Measurements from ENCODE around the gene RTN4R. TPM values are rescaled to one million over a fixed set of nuclear protein-coding genes. Genes with fewer than 3 reads are reported as not detected.
"Not testable (repeated sequence)": the region's sequence is repeated elsewhere in the genome, so short reads cannot be mapped to it uniquely, and the experiment has no call there.

Gene RTN4R
- total and polyA plus RNA-seq, 2 experiments from 2014 or later: 10.6 to 38.4 TPM

DNA sequence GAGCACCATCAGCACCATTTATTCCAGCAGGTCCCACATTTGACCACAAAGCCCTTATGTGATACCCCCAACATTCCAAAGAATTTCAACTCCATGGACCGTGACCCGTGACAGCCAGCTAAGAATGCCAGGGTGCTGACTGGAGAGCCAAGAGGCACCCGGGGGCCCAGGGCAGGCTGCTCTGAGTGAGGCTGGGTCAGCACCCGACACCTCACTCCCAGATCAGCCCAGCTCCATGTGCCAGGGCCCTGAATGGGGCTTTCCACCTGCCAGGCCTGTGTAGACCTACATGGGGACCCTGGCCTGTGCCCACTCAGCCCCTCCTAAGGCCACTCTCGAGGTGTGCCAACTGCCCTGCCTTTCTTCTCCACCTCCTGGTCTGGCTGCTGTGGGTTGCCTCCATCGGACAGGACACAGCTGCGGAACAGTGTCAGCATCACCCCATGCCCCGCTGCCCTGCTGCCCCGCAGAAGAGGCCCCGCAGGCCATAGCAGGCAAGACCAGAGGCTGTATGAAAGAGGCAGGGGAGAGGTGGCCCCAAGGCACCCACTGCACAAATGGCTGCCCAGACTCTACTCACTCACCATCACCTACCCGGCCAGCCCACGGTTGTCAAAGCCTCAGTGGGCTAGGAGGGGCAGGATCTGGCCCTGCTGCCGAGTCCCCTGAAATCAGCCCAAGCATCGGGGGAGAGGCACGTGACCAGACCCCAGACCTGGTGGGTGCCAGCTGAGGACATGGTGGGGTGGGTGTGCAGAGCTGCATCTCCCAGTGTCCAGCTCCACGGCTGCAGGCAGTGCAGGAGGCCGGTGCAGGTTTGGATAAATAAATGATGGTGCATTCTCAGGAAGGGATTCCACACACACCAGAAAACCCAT lies 4.5 kb downstream of the RTN4R start:
- not testable (repeated sequence) for H3K4me1 Mint-ChIP-seq; H3K9me2 ChIP-seq (ENCODE audit: insufficient read depth); H3K9me3 Mint-ChIP-seq; H4K20me1 ChIP-seq (replicated peaks; ENCODE audit: insufficient read depth); H3K4me3 Mint-ChIP-seq; H3K79me2 ChIP-seq (replicated peaks; ENCODE audit: insufficient read depth); H3K4me1 ChIP-seq (ENCODE audit: insufficient read depth); H2AFZ ChIP-seq; H3F3A ChIP-seq (replicated peaks; ENCODE audit: low read depth); ATAC-seq; H3K27me3 Mint-ChIP-seq (ENCODE audit: insufficient read depth, low read depth, poor library complexity); H3K4me3 ChIP-seq; H3K27ac Mint-ChIP-seq; DNase-seq (ENCODE audit: low spot score); H3K36me3 Mint-ChIP-seq (ENCODE audit: low read depth); H3K36me3 ChIP-seq (ENCODE audit: insufficient read depth); H3K4me2 ChIP-seq; H3K27me3 ChIP-seq (ENCODE audit: insufficient read depth); H3K27ac ChIP-seq (ENCODE audit: low read depth)

- no peak overlapping the region for H2AFZ ChIP-seq
- no peak overlapping the region for H3K4me2 ChIP-seq
- H3K27ac ChIP-seq (ENCODE audit: low read depth): no peak overlapping the region
- H3K27me3 Mint-ChIP-seq (ENCODE audit: insufficient read depth, low read depth, poor library complexity): peaks cover 4% of the 10 kb centered on the region
- peaks cover 3% of the 10 kb centered on the region for H3K79me2 ChIP-seq (replicated peaks; ENCODE audit: insufficient read depth)
- H3K36me3 ChIP-seq (ENCODE audit: insufficient read depth): no peaks in the 10 kb centered on the region
- no peak for DNase-seq (ENCODE audit: low spot score)
- no peaks in the 10 kb centered on the region for H3K36me3 Mint-ChIP-seq (ENCODE audit: low read depth)
- no peak for ATAC-seq
- no peak overlapping the region for H3K27ac Mint-ChIP-seq
- no peaks in the 10 kb centered on the region for H3K27me3 ChIP-seq (ENCODE audit: insufficient read depth)
- no peak overlapping the region for H3K4me3 Mint-ChIP-seq
- no peaks in the 10 kb centered on the region for H3F3A ChIP-seq (replicated peaks; ENCODE audit: low read depth)
- H4K20me1 ChIP-seq (replicated peaks; ENCODE audit: insufficient read depth): no peaks in the 10 kb centered on the region; the same call in 1 of the 2 replicates
- peaks cover 3% of the 10 kb centered on the region; the same call in 1 of the 3 replicates for H3K4me1 Mint-ChIP-seq
- no peaks in the 10 kb centered on the region for H3K9me3 Mint-ChIP-seq
- no peaks in the 10 kb centered on the region for H3K9me2 ChIP-seq (ENCODE audit: insufficient read depth)
- H3K4me3 ChIP-seq: no peak overlapping the region
- no peaks in the 10 kb centered on the region for H3K4me1 ChIP-seq (ENCODE audit: insufficient read depth)
- no peak for TF ChIP-seq POLR2AphosphoS5 (IDR thresholded peaks at IDR 0.05; ENCODE audit: low read depth)
- TF ChIP-seq, protein P1, sequence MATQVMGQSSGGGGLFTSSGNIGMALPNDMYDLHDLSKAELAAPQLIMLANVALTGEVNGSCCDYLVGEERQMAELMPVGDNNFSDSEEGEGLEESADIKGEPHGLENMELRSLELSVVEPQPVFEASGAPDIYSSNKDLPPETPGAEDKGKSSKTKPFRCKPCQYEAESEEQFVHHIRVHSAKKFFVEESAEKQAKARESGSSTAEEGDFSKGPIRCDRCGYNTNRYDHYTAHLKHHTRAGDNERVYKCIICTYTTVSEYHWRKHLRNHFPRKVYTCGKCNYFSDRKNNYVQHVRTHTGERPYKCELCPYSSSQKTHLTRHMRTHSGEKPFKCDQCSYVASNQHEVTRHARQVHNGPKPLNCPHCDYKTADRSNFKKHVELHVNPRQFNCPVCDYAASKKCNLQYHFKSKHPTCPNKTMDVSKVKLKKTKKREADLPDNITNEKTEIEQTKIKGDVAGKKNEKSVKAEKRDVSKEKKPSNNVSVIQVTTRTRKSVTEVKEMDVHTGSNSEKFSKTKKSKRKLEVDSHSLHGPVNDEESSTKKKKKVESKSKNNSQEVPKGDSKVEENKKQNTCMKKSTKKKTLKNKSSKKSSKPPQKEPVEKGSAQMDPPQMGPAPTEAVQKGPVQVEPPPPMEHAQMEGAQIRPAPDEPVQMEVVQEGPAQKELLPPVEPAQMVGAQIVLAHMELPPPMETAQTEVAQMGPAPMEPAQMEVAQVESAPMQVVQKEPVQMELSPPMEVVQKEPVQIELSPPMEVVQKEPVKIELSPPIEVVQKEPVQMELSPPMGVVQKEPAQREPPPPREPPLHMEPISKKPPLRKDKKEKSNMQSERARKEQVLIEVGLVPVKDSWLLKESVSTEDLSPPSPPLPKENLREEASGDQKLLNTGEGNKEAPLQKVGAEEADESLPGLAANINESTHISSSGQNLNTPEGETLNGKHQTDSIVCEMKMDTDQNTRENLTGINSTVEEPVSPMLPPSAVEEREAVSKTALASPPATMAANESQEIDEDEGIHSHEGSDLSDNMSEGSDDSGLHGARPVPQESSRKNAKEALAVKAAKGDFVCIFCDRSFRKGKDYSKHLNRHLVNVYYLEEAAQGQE (IDR thresholded peaks at IDR 0.05; ENCODE audit: unreplicated experiment): no peak
- no peak for TF ChIP-seq EZH2 (IDR thresholded peaks at IDR 0.05; ENCODE audit: low read depth, unreplicated experiment)
- TF ChIP-seq CREB1 (CRISPR knock-in tag; IDR thresholded peaks at IDR 0.05; ENCODE audit: low read depth): no peak
- TF ChIP-seq ZNF462 (CRISPR knock-in tag; IDR thresholded peaks at IDR 0.05): no peak
- TF ChIP-seq JUNB (IDR thresholded peaks at IDR 0.05; ENCODE audit: unreplicated experiment): no peak
- TF ChIP-seq ETS1 (IDR thresholded peaks at IDR 0.05): no peak
- TF ChIP-seq ZNF331 (CRISPR knock-in tag; IDR thresholded peaks at IDR 0.05; ENCODE audit: low read depth): no peak
- no peak for TF ChIP-seq EZH2phosphoT487 (IDR thresholded peaks at IDR 0.05; ENCODE audit: unreplicated experiment)
- TF ChIP-seq ZNF114 (CRISPR knock-in tag; IDR thresholded peaks at IDR 0.05): no peak
Observed at GRCh38 chr22:20262582-20263147, 5.5 kb downstream of the RTN4R start.
